Fibroblast of lung (primary cell): ENCODE data around the gene RELL1. TPM values are rescaled to one million over a fixed set of nuclear protein-coding genes. Genes with fewer than 3 reads are reported as not detected.
A peak's percentile ranks its signal among the peaks of the same experiment; 100 is the strongest.

Experiments used
- DNase-seq, 2 donors: peaks; one replicate each; pipeline versions ENCODE4 v3.0.0 to v3.0.0-alpha.2; 2010; ENCODE audit warnings: low read depth in 2 of 2
- H2AFZ ChIP-seq: 2 replicates; pipeline ENCODE4 v1.5.1; 2012; ENCODE audit warnings: low read length, control low read depth, inconsistent platforms
- H3K27ac ChIP-seq: 2 replicates; pipeline ENCODE4 v1.5.1; 2011; ENCODE audit warnings: low read length, control low read depth; ENCODE audit not compliant: insufficient read depth
- H3K27me3 ChIP-seq: 2 replicates; pipeline ENCODE4 v1.5.1; 2011; ENCODE audit warnings: mild to moderate bottlenecking, low read length; ENCODE audit not compliant: control insufficient read depth, insufficient read depth
- H3K36me3 ChIP-seq: 2 replicates; pipeline ENCODE4 v1.5.1; 2011; ENCODE audit warnings: low read length; ENCODE audit not compliant: control insufficient read depth, insufficient read depth
- H3K4me1 ChIP-seq: 2 replicates; pipeline ENCODE4 v1.5.1; 2011; ENCODE audit warnings: low read length; ENCODE audit not compliant: control insufficient read depth, insufficient read depth; ENCODE audit errors: extremely low read depth
- H3K4me2 ChIP-seq: 2 replicates; pipeline ENCODE4 v1.5.1; 2011; ENCODE audit warnings: low read length, control low read depth; ENCODE audit not compliant: insufficient read depth; ENCODE audit errors: extremely low read depth
- H3K4me3 ChIP-seq, 4 experiments: fragments of 200-600 bp in 1 of 4; sonication (generic) in 1 of 4; replicated peaks in 1 of 4; 2 replicates each; pipeline ENCODE4 v1.5.1; 2011 to 2016; ENCODE audit warnings: low read length in 4 of 4, low read depth in 3 of 4, mild to moderate bottlenecking in 3 of 4, control low read depth in 2 of 4, inconsistent platforms in 1 of 4, mixed read lengths in 1 of 4; ENCODE audit not compliant: insufficient read depth in 1 of 4; ENCODE audit errors: control extremely low read depth in 1 of 4
- H3K79me2 ChIP-seq: 2 replicates; pipeline ENCODE4 v1.5.1; 2012; ENCODE audit warnings: mild to moderate bottlenecking, low read length, inconsistent platforms; ENCODE audit not compliant: control insufficient read depth, insufficient read depth
- H3K9ac ChIP-seq: 2 replicates; pipeline ENCODE4 v1.5.1; 2011; ENCODE audit warnings: mild to moderate bottlenecking, low read length, control low read depth; ENCODE audit not compliant: insufficient read depth
- H3K9me3 ChIP-seq: 2 replicates; pipeline ENCODE4 v1.5.1; 2012; ENCODE audit warnings: low read depth, low read length; ENCODE audit not compliant: control insufficient read depth, insufficient read depth
- H4K20me1 ChIP-seq: 2 replicates; pipeline ENCODE4 v1.5.1; 2011; ENCODE audit warnings: low read length; ENCODE audit not compliant: control insufficient read depth, insufficient read depth; ENCODE audit errors: extremely low read depth
- CTCF ChIP-seq, 2 donors: IDR thresholded peaks in 1 of 2; conservative IDR thresholded peaks in 1 of 2; 1 replicate in 1 of 2; 2 replicates in 1 of 2; pipeline ENCODE4 v1.5.1; 2011 to 2012; ENCODE audit warnings: low read length in 2 of 2, control low read depth in 1 of 2, inconsistent platforms in 1 of 2, low read depth in 1 of 2, mild to moderate bottlenecking in 1 of 2
- EZH2 ChIP-seq: IDR thresholded peaks from 2 replicates; pipeline ENCODE4 v1.5.1; 2012; ENCODE audit warnings: low read length, control low read depth, mild to moderate bottlenecking; ENCODE audit errors: missing control alignments
- polyA plus RNA-seq, 2 donors: library from polyadenylated mRNA; depleted of rRNA in 1 of 2; stranded (reverse) in 1 of 2; unstranded in 1 of 2; fragments of >200 nt; gene quantifications; 2 replicates each; pipeline ENCODE4 v1.2.1, GENCODE V29; 2011 to 2012; ENCODE audit warnings: missing spikeins in 1 of 2
- total RNA-seq: library from RNA; depleted of rRNA; stranded (reverse); fragments of >200 nt; gene quantifications from 2 replicates; pipeline ENCODE4 v1.2.1, GENCODE V29; 2014

The RELL1 gene
- total and polyA plus RNA-seq, 2 donors (not counting 1 experiment from before 2014, with no cell fraction given), result 16.1 to 71.0 TPM

- no peak for DNase-seq
- no peaks in the 10 kb centered on the region for H3K79me2 ChIP-seq
- H3K27me3 ChIP-seq, result no peaks in the 10 kb centered on the region
- no peak overlapping the region for H3K4me3 ChIP-seq
- TF ChIP-seq CTCF (conservative IDR thresholded peaks at IDR 0.05 in 1 of 2, IDR thresholded peaks at IDR 0.05 in 1 of 2; ENCODE audit: low read depth in 1 of 2, low read length in 2 of 2) (no peak), EZH2 (no peak)
- H3K9me3 ChIP-seq, result no peaks in the 10 kb centered on the region
- H4K20me1 ChIP-seq, result no peaks in the 10 kb centered on the region
- H3K36me3 ChIP-seq, result no peaks in the 10 kb centered on the region
- no peak overlapping the region for H3K27ac ChIP-seq
- H3K9ac ChIP-seq, result no peak overlapping the region
- H2AFZ ChIP-seq, result no peak overlapping the region
- H3K4me2 ChIP-seq, result no peak overlapping the region
- no peaks in the 10 kb centered on the region for H3K4me1 ChIP-seq
Measured at GRCh38 chr4:37568489-37568888, 117.7 kb downstream of the RELL1 start.

DNA sequence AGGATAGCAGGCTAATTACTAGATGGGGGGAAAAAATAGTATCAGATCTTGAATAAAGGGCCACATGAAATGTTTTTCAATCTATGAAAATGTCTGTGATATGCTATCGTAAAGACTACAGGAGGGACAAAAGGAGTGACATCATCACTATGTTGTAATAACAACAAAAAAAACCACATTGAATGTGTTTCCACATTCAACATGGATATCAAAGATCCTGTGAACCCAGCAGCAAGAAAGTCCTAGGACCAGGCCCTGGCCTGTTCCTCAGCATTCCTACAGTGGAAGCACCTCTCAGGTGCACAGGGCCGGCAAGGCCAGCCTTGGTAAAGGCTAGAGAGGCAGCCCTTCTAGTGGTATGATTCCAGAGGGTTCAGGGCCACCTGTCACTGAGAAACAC is 118.3 kb downstream of the RELL1 start:
- H3K27ac ChIP-seq, result no peak overlapping the region
- H3K4me1 ChIP-seq, result no peaks in the 10 kb centered on the region
- no peaks in the 10 kb centered on the region for H3K27me3 ChIP-seq
- no peak overlapping the region for H3K4me2 ChIP-seq
- H4K20me1 ChIP-seq, result no peaks in the 10 kb centered on the region
- no peak overlapping the region for H3K9ac ChIP-seq
- DNase-seq, result peak in 1 of 2 donors; percentile 22
- H3K9me3 ChIP-seq, result no peaks in the 10 kb centered on the region
- no peaks in the 10 kb centered on the region for H3K79me2 ChIP-seq
- no peak overlapping the region for H3K4me3 ChIP-seq
- no peak overlapping the region for H2AFZ ChIP-seq
- TF ChIP-seq CTCF (conservative IDR thresholded peaks at IDR 0.05 in 1 of 2, IDR thresholded peaks at IDR 0.05 in 1 of 2; ENCODE audit: low read depth in 1 of 2, low read length in 2 of 2) (no peak), EZH2 (no peak)
- H3K36me3 ChIP-seq, result no peaks in the 10 kb centered on the region

- TF ChIP-seq EZH2 (no peak), CTCF (conservative IDR thresholded peaks at IDR 0.05 in 1 of 2, IDR thresholded peaks at IDR 0.05 in 1 of 2; ENCODE audit: low read depth in 1 of 2, low read length in 2 of 2) (no peak)
Measured at GRCh38 chr4:37562592-37562991, 123.6 kb downstream of the RELL1 start.

More at GRCh38 chr4:37562592-37562991, 123.6 kb downstream of the RELL1 start:
- Histone ChIP-seq H3K4me1 (no peaks in the 10 kb centered on the region), H3K9ac (no peak overlapping the region), H3K9me3 (no peaks in the 10 kb centered on the region), H3K79me2 (no peaks in the 10 kb centered on the region), H2AFZ (no peak overlapping the region), H3K27ac (no peak overlapping the region), H3K27me3 (no peaks in the 10 kb centered on the region), H4K20me1 (no peaks in the 10 kb centered on the region), H3K4me2 (no peak overlapping the region), H3K4me3 (no peak overlapping the region), H3K36me3 (no peaks in the 10 kb centered on the region)
- DNase-seq, result peak in 1 of 2 donors; percentile 73
